Panc1 (cell line): ENCODE results near the gene AIFM1.

Experiments used
- CTCF ChIP-seq: fragments of 450-650 bp; IDR thresholded peaks from 2 replicates; pipeline ENCODE4 v1.5.1; 2017; ENCODE audit warnings: mild to moderate bottlenecking
- POLR2AphosphoS5 ChIP-seq: IDR thresholded peaks from 2 replicates; pipeline ENCODE4 v1.6.1; 2012; ENCODE audit warnings: mild to moderate bottlenecking, low read depth, low read length, moderate library complexity
- REST ChIP-seq, 2 experiments: IDR thresholded peaks; 2 replicates each; pipeline ENCODE4 v1.6.1; 2011 to 2012; ENCODE audit warnings: low read depth in 2 of 2, control low read depth in 1 of 2, low read length in 1 of 2, mild to moderate bottlenecking in 1 of 2, moderate library complexity in 1 of 2; ENCODE audit not compliant: insufficient read depth in 1 of 2
- SIN3A ChIP-seq: IDR thresholded peaks from 2 replicates; pipeline ENCODE4 v1.6.1; 2012; ENCODE audit warnings: low read depth, mild to moderate bottlenecking, low read length, moderate library complexity, borderline replicate concordance; ENCODE audit not compliant: insufficient read depth
- TCF7L2 ChIP-seq: IDR thresholded peaks from 2 replicates; pipeline ENCODE4 v1.6.1; 2011; ENCODE audit warnings: mild to moderate bottlenecking, low read depth, low read length, inconsistent platforms

- TF ChIP-seq CTCF (no peak), POLR2AphosphoS5 (no peak), REST (IDR thresholded peaks at IDR 0.05; ENCODE audit: insufficient read depth in 1 of 2, low read depth in 2 of 2, low read length in 1 of 2) (no peak), TCF7L2 (peak; percentile 93), SIN3A (peak; percentile 72; the same call in 1 of the 2 replicates)
Measured at GRCh38 chrX:130165181-130165702, 399 bp downstream of the AIFM1 start.
